NCI-H2081 treated with DMSO at 0.1 percent for 48 hours (cell line): Measurements from ENCODE around the gene HCFC2.
"Not testable (repeated sequence)": the region's sequence is repeated elsewhere in the genome, so short reads cannot be mapped to it uniquely, and the experiment has no call there.

Experiments
- DNase-seq: peaks from one replicate; lab custom pipeline; 2025; lab: John Stamatoyannopoulos, UW

HCFC2 gene

GRCh38 chr12:104057771-104058197 lies 6.5 kb upstream of the HCFC2 start:
- no peak for DNase-seq

- DNase-seq = no peak
These were observed 5.5 kb upstream of the HCFC2 start for GRCh38 chr12:104058802-104059201.

GRCh38 chr12:104059963-104060362 lies 4.4 kb upstream of the HCFC2 start:
- DNase-seq = no peak

- DNase-seq = no peak
These were observed 3.5 kb upstream of the HCFC2 start for GRCh38 chr12:104060791-104061190.

GRCh38 chr12:104063712-104064030 lies 660 bp upstream of the HCFC2 start:
- DNase-seq = no peak

- no peak for DNase-seq
These were observed 604 bp downstream of the HCFC2 start for GRCh38 chr12:104064842-104065427.

GRCh38 chr12:104072099-104072498 lies 7.8 kb downstream of the HCFC2 start:
- DNase-seq = no peak

GRCh38 chr12:104073699-104074098 lies 9.4 kb downstream of the HCFC2 start:
- DNase-seq = no peak

- no peak for DNase-seq
These were observed 14.7 kb downstream of the HCFC2 start for GRCh38 chr12:104079024-104079423.

GRCh38 chr12:104080764-104081163 lies 16.4 kb downstream of the HCFC2 start:
- no peak for DNase-seq

- no peak for DNase-seq
These were observed 19.6 kb downstream of the HCFC2 start for GRCh38 chr12:104083769-104084475.

- DNase-seq = no peak
These were observed 26.4 kb downstream of the HCFC2 start for GRCh38 chr12:104090685-104091084.

- no peak for DNase-seq
These were observed 26.8 kb downstream of the HCFC2 start for GRCh38 chr12:104091136-104091535.

- DNase-seq = no peak
These were observed 30.0 kb downstream of the HCFC2 start for GRCh38 chr12:104094284-104094683.

- DNase-seq = no peak
These were observed 31.0 kb downstream of the HCFC2 start for GRCh38 chr12:104095289-104095688.

GRCh38 chr12:104097954-104098353 lies 33.6 kb downstream of the HCFC2 start:
- DNase-seq = no peak

- no peak for DNase-seq
These were observed 41.1 kb downstream of the HCFC2 start for GRCh38 chr12:104105461-104105860.

GRCh38 chr12:104106965-104107364 lies 42.6 kb downstream of the HCFC2 start:
- DNase-seq = no peak

GRCh38 chr12:104108755-104109445 lies 44.6 kb downstream of the HCFC2 start:
- DNase-seq = peak; percentile 42

- DNase-seq = no peak
These were observed 45.3 kb downstream of the HCFC2 start for GRCh38 chr12:104109446-104110271.

- DNase-seq = not testable (repeated sequence)
These were observed 50.7 kb downstream of the HCFC2 start for GRCh38 chr12:104114834-104115586.

- DNase-seq = no peak
These were observed 51.2 kb downstream of the HCFC2 start for GRCh38 chr12:104115587-104115975.
